CD4-positive, CD25-positive, alpha-beta regulatory T cell (primary cell): ENCODE data around the gene CACNA2D3. TPM values are rescaled to one million over a fixed set of nuclear protein-coding genes. Genes with fewer than 3 reads are reported as not detected.
A peak's percentile ranks its signal among the peaks of the same experiment; 100 is the strongest.

Experiments
- ATAC-seq, 2 donors: fragments of 150-1000 bp; cut with Tn5 transposase; one replicate each; pipeline ENCODE4 v1.10.0; 2021; ENCODE audit warnings: low read depth in 2 of 2, moderate number of reproducible peaks in 2 of 2, moderate library complexity in 1 of 2
- DNase-seq, 3 donors: peaks; one replicate each; pipeline versions ENCODE4 v3.0.0 to v3.0.0-alpha.2; 2012 to 2022; ENCODE audit warnings: mixed read lengths in 1 of 3
- H3K27ac ChIP-seq: one replicate; pipeline ENCODE4 v1.7.0; 2013; ENCODE audit warnings: mild to moderate bottlenecking, low read length; ENCODE audit not compliant: insufficient read depth, poor library complexity, severe bottlenecking
- H3K27me3 ChIP-seq: one replicate; pipeline ENCODE4 v1.7.0; 2013; ENCODE audit warnings: low read length; ENCODE audit not compliant: control insufficient read depth, insufficient read depth
- H3K36me3 ChIP-seq: one replicate; pipeline ENCODE4 v1.7.0; 2013; ENCODE audit warnings: mild to moderate bottlenecking, low read length, moderate library complexity; ENCODE audit not compliant: control insufficient read depth, insufficient read depth
- H3K4me1 ChIP-seq: 2 replicates; pipeline ENCODE4 v1.7.0; 2013; ENCODE audit warnings: mild to moderate bottlenecking, low read length; ENCODE audit not compliant: insufficient read depth, control insufficient read depth, poor library complexity, severe bottlenecking
- H3K4me3 ChIP-seq: one replicate; pipeline ENCODE4 v1.7.0; 2013; ENCODE audit warnings: low read depth, mild to moderate bottlenecking, low read length, moderate library complexity
- H3K9me3 ChIP-seq, 2 experiments: 1 replicate in 1 of 2; 2 replicates in 1 of 2; pipeline ENCODE4 v1.7.0; 2013; ENCODE audit warnings: low read length in 2 of 2, mild to moderate bottlenecking in 1 of 2, moderate library complexity in 1 of 2; ENCODE audit not compliant: control insufficient read depth in 2 of 2
- H3K27ac Mint-ChIP-seq, 3 donors: one replicate each; pipeline ENCODE4 v1.8.0; 2020 to 2022; ENCODE audit warnings: mild to moderate bottlenecking in 3 of 3, mixed read lengths in 3 of 3, moderate library complexity in 2 of 3
- H3K27me3 Mint-ChIP-seq: one replicate; pipeline ENCODE4 v1.8.0; 2022; ENCODE audit warnings: mild to moderate bottlenecking, mixed read lengths
- H3K36me3 Mint-ChIP-seq: one replicate; pipeline ENCODE4 v1.8.0; 2020; ENCODE audit warnings: mixed read lengths
- H3K4me1 Mint-ChIP-seq, 4 donors: one replicate each; pipeline ENCODE4 v1.8.0; 2020 to 2022; ENCODE audit warnings: mixed read lengths in 4 of 4, mild to moderate bottlenecking in 1 of 4
- H3K4me3 Mint-ChIP-seq, 4 donors: one replicate each; pipeline ENCODE4 v1.8.0; 2020 to 2022; ENCODE audit warnings: mild to moderate bottlenecking in 4 of 4, mixed read lengths in 4 of 4, moderate library complexity in 3 of 4
- H3K9me3 Mint-ChIP-seq, 7 donors: one replicate each; pipeline ENCODE4 v1.8.0; 2020 to 2022; ENCODE audit warnings: mixed read lengths in 7 of 7, mild to moderate bottlenecking in 3 of 7, moderate library complexity in 2 of 7
- polyA plus RNA-seq, 4 donors: library from polyadenylated mRNA; unstranded; fragments of 300-500 nt; fragmentation: Illumina TruSeq; gene quantifications; one replicate each; pipeline ENCODE4 v1.2.3, GENCODE V29; 2021
- total RNA-seq: library from RNA; stranded (reverse); gene quantifications from one replicate; pipeline ENCODE4 v1.2.3, GENCODE V29; 2022

The CACNA2D3 gene
- total and polyA plus RNA-seq, 5 donors from 2014 or later, result not detected

- Mint-ChIP-seq H3K4me3 (no peak overlapping the region), H3K9me3 (peaks cover 3 to 9% (median 4%) of the 10 kb centered on the region in 7 donors), H3K27ac (no peak overlapping the region), H3K4me1 (no peaks in the 10 kb centered on the region), H3K36me3 (no peaks in the 10 kb centered on the region), H3K27me3 (no peaks in the 10 kb centered on the region)
- no peak for DNase-seq
- Histone ChIP-seq H3K9me3 (peaks cover 0 to 2% of the 10 kb centered on the region in 2 experiments), H3K4me3 (no peak overlapping the region), H3K4me1 (no peaks in the 10 kb centered on the region), H3K27me3 (no peaks in the 10 kb centered on the region), H3K36me3 (no peaks in the 10 kb centered on the region), H3K27ac (no peak overlapping the region)
- no peak for ATAC-seq
These were observed 395.8 kb downstream of the CACNA2D3 start for GRCh38 chr3:54518011-54518675.

- Histone ChIP-seq H3K4me3 (no peak overlapping the region), H3K27ac (no peak overlapping the region), H3K27me3 (no peaks in the 10 kb centered on the region), H3K4me1 (no peaks in the 10 kb centered on the region), H3K9me3 (peaks cover 0 to 2% of the 10 kb centered on the region in 2 experiments), H3K36me3 (no peaks in the 10 kb centered on the region)
- peaks cover 1 to 8% (median 4%) of the 10 kb centered on the region in 7 donors for H3K9me3 Mint-ChIP-seq
- H3K27ac Mint-ChIP-seq, result no peak overlapping the region
- H3K4me3 Mint-ChIP-seq, result no peak overlapping the region
- H3K4me1 Mint-ChIP-seq, result no peaks in the 10 kb centered on the region
- DNase-seq (no peak), ATAC-seq (no peak)
- no peaks in the 10 kb centered on the region for H3K36me3 Mint-ChIP-seq
- H3K27me3 Mint-ChIP-seq, result no peaks in the 10 kb centered on the region
These were observed 397.1 kb downstream of the CACNA2D3 start for GRCh38 chr3:54519493-54519892.

GRCh38 chr3:54520060-54520459, 397.7 kb downstream of the CACNA2D3 start:
- no peak for ATAC-seq
- Histone ChIP-seq H3K4me3 (no peak overlapping the region), H3K27me3 (no peaks in the 10 kb centered on the region), H3K36me3 (no peaks in the 10 kb centered on the region), H3K9me3 (peaks cover 0 to 2% of the 10 kb centered on the region in 2 experiments), H3K27ac (no peak overlapping the region), H3K4me1 (no peaks in the 10 kb centered on the region)
- Mint-ChIP-seq H3K4me1 (no peaks in the 10 kb centered on the region), H3K4me3 (no peak overlapping the region), H3K27me3 (no peaks in the 10 kb centered on the region), H3K27ac (no peak overlapping the region), H3K9me3 (peaks cover 1 to 8% (median 4%) of the 10 kb centered on the region in 7 donors), H3K36me3 (no peaks in the 10 kb centered on the region)
- DNase-seq, result no peak

- H3K36me3 Mint-ChIP-seq, result no peaks in the 10 kb centered on the region
- no peaks in the 10 kb centered on the region for H3K27me3 ChIP-seq
- no peaks in the 10 kb centered on the region for H3K27me3 Mint-ChIP-seq
- H3K4me3 Mint-ChIP-seq, result no peak overlapping the region
- no peak overlapping the region for H3K27ac ChIP-seq
- DNase-seq (no peak), ATAC-seq (no peak)
- H3K4me1 ChIP-seq, result no peaks in the 10 kb centered on the region
- no peak overlapping the region for H3K4me3 ChIP-seq
- no peaks in the 10 kb centered on the region for H3K4me1 Mint-ChIP-seq
- H3K9me3 Mint-ChIP-seq, result peaks cover 0 to 12% (median 6%) of the 10 kb centered on the region in 7 donors
- H3K27ac Mint-ChIP-seq, result no peak overlapping the region
- H3K9me3 ChIP-seq, result peaks cover 0 to 4% of the 10 kb centered on the region in 2 experiments
- H3K36me3 ChIP-seq, result no peaks in the 10 kb centered on the region
These were observed 405.2 kb downstream of the CACNA2D3 start for GRCh38 chr3:54527521-54527920.

GRCh38 chr3:54527953-54528352, 405.6 kb downstream of the CACNA2D3 start:
- no peaks in the 10 kb centered on the region for H3K4me1 Mint-ChIP-seq
- H3K27me3 Mint-ChIP-seq, result no peaks in the 10 kb centered on the region
- no peak overlapping the region for H3K27ac Mint-ChIP-seq
- Histone ChIP-seq H3K36me3 (no peaks in the 10 kb centered on the region), H3K9me3 (peaks cover 0 to 4% of the 10 kb centered on the region in 2 experiments), H3K4me3 (no peak overlapping the region), H3K27me3 (no peaks in the 10 kb centered on the region), H3K4me1 (no peaks in the 10 kb centered on the region), H3K27ac (no peak overlapping the region)
- H3K9me3 Mint-ChIP-seq, result peaks cover 2 to 12% (median 4%) of the 10 kb centered on the region in 7 donors
- DNase-seq, result no peak
- H3K4me3 Mint-ChIP-seq, result no peak overlapping the region
- ATAC-seq, result no peak
- H3K36me3 Mint-ChIP-seq, result no peaks in the 10 kb centered on the region

GRCh38 chr3:54528668-54529067, 406.3 kb downstream of the CACNA2D3 start:
- ATAC-seq (no peak), DNase-seq (no peak)
- Histone ChIP-seq H3K27me3 (no peaks in the 10 kb centered on the region), H3K36me3 (no peaks in the 10 kb centered on the region), H3K9me3 (peaks cover 0 to 4% of the 10 kb centered on the region in 2 experiments), H3K4me3 (no peak overlapping the region), H3K4me1 (no peaks in the 10 kb centered on the region), H3K27ac (no peak overlapping the region)
- no peak overlapping the region for H3K4me3 Mint-ChIP-seq
- peak overlapping the region in 1 of 3 donors; percentile 38 for H3K27ac Mint-ChIP-seq
- H3K27me3 Mint-ChIP-seq, result no peaks in the 10 kb centered on the region
- no peaks in the 10 kb centered on the region for H3K36me3 Mint-ChIP-seq
- H3K9me3 Mint-ChIP-seq, result peaks cover 2 to 9% (median 4%) of the 10 kb centered on the region in 7 donors
- no peaks in the 10 kb centered on the region for H3K4me1 Mint-ChIP-seq

GRCh38 chr3:54530091-54530490, 407.7 kb downstream of the CACNA2D3 start:
- no peaks in the 10 kb centered on the region for H3K27me3 Mint-ChIP-seq
- peaks cover 2 to 9% (median 4%) of the 10 kb centered on the region in 7 donors for H3K9me3 Mint-ChIP-seq
- Histone ChIP-seq H3K36me3 (no peaks in the 10 kb centered on the region), H3K4me3 (no peak overlapping the region), H3K4me1 (no peaks in the 10 kb centered on the region), H3K27me3 (no peaks in the 10 kb centered on the region), H3K9me3 (peaks cover 0 to 4% of the 10 kb centered on the region in 2 experiments), H3K27ac (no peak overlapping the region)
- no peak for ATAC-seq
- DNase-seq, result no peak
- no peak overlapping the region for H3K4me3 Mint-ChIP-seq
- no peaks in the 10 kb centered on the region for H3K4me1 Mint-ChIP-seq
- H3K27ac Mint-ChIP-seq, result no peak overlapping the region
- H3K36me3 Mint-ChIP-seq, result no peaks in the 10 kb centered on the region

GRCh38 chr3:54530944-54531343, 408.6 kb downstream of the CACNA2D3 start:
- no peak for ATAC-seq
- no peaks in the 10 kb centered on the region for H3K4me1 ChIP-seq
- Mint-ChIP-seq H3K4me1 (no peaks in the 10 kb centered on the region), H3K27ac (no peak overlapping the region), H3K4me3 (no peak overlapping the region), H3K36me3 (no peaks in the 10 kb centered on the region), H3K9me3 (peaks cover 2 to 5% (median 3%) of the 10 kb centered on the region in 7 donors), H3K27me3 (no peaks in the 10 kb centered on the region)
- H3K36me3 ChIP-seq, result no peaks in the 10 kb centered on the region
- DNase-seq, result no peak
- no peaks in the 10 kb centered on the region for H3K27me3 ChIP-seq
- peaks cover 0 to under 1% of the 10 kb centered on the region in 2 experiments for H3K9me3 ChIP-seq
- H3K4me3 ChIP-seq, result no peak overlapping the region
- no peak overlapping the region for H3K27ac ChIP-seq
